Lung (tissue), 12 donors: ENCODE data around the gene MSANTD3. TPM values are rescaled to one million over a fixed set of nuclear protein-coding genes. Genes with fewer than 3 reads are reported as not detected.

Source experiments
- ATAC-seq: fragments of 200-7000 bp; cut with Tn5 transposase; one replicate; pipeline ENCODE4 v1.9.1; 2020; ENCODE audit warnings: moderate number of reproducible peaks; ENCODE audit not compliant: insufficient read depth, low FRiP score
- DNase-seq, 3 donors: peaks; one replicate each; pipeline ENCODE4 v3.0.0-alpha.2; 2013 to 2017
- H3K27ac ChIP-seq, 2 donors: one replicate each; pipeline ENCODE4 v1.5.1; 2013; ENCODE audit warnings: mild to moderate bottlenecking in 2 of 2, moderate library complexity in 2 of 2, control low read depth in 1 of 2, inconsistent platforms in 1 of 2, low read depth in 1 of 2, low read length in 1 of 2
- H3K27me3 ChIP-seq, 3 donors: one replicate each; pipeline ENCODE4 v1.5.1; 2013; ENCODE audit warnings: low read length in 2 of 3; ENCODE audit not compliant: control insufficient read depth in 3 of 3, insufficient read depth in 3 of 3
- H3K36me3 ChIP-seq, 4 donors: one replicate each; pipeline ENCODE4 v1.5.1; 2013; ENCODE audit warnings: low read length in 4 of 4, mild to moderate bottlenecking in 1 of 4, moderate library complexity in 1 of 4; ENCODE audit not compliant: control insufficient read depth in 4 of 4, insufficient read depth in 4 of 4
- H3K4me1 ChIP-seq, 5 donors: one replicate each; pipeline ENCODE4 v1.5.1; 2013; ENCODE audit warnings: low read length in 5 of 5, mild to moderate bottlenecking in 2 of 5, moderate library complexity in 1 of 5; ENCODE audit not compliant: control insufficient read depth in 5 of 5, insufficient read depth in 5 of 5
- H3K4me3 ChIP-seq: one replicate; pipeline ENCODE4 v1.5.1; 2013; ENCODE audit warnings: mild to moderate bottlenecking, control low read depth, moderate library complexity
- H3K9ac ChIP-seq, 2 donors: one replicate each; pipeline ENCODE4 v1.5.1; 2013; ENCODE audit warnings: low read length in 2 of 2, control low read depth in 1 of 2; ENCODE audit not compliant: insufficient read depth in 1 of 2
- H3K9me3 ChIP-seq, 4 donors: one replicate each; pipeline ENCODE4 v1.5.1; 2013; ENCODE audit warnings: low read length in 3 of 4, mild to moderate bottlenecking in 1 of 4, moderate library complexity in 1 of 4; ENCODE audit not compliant: control insufficient read depth in 4 of 4, insufficient read depth in 3 of 4
- WGBS, 2 donors: extraction: QIAGEN DNeasy Blood & Tissue Kit; methylation state at CpG; one replicate each; pipeline ENCODE4 v1.1.7; 2013; 5-methylcytosine and 5-hydroxymethylcytosine counted together
- polyA plus RNA-seq, 2 donors: library from polyadenylated mRNA; stranded (reverse); fragments of 200-250 nt; gene quantifications; one replicate each; pipeline ENCODE4 v1.2.1, GENCODE V29; 2013
- total RNA-seq, 2 donors: library from RNA; depleted of rRNA in 1 of 2; stranded (reverse); fragments of >200 nt in 1 of 2; gene quantifications; one replicate each; pipeline ENCODE4 v1.2.1, GENCODE V29; 2014 to 2021
- TF ChIP-seq, protein P1 (sequence below): IDR thresholded peaks from 2 replicates; pipeline ENCODE4 v1.5.1; 2012; ENCODE audit warnings: mild to moderate bottlenecking; ENCODE audit errors: control extremely low read depth, extremely low read depth
- donor health status: control.
- donor health status: control.
- donor health status: Bipolar disorder and iron deficiency.
- donor health status: healthy.
- donor health status: DM: yes; HTN: yes; CAD: no.

The MSANTD3 gene
- total and polyA plus RNA-seq, 4 donors = 17.5 to 23.8 (median 17.8) TPM

DNA sequence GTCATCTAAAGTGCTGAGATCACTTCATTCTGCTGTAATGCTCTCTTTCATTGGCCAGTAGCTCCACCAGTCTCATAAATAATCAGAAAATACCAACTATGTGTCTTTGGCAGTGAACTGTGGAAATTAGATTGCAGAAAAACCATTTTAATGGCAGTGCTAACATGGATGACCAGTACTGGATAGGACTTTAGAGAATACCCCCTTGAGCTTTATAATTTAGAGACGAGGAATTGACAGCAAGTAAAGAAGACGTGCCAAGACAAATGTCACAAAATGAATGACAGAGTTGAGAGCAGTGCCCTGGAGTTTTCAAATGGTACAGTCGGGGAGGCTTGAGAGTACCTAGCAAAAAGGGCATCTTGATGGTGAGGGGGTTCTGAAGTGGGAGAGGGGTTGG is 5.8 kb downstream of the MSANTD3 start:
- ATAC-seq (no peak), DNase-seq (no peak)
- TF ChIP-seq, protein P1, sequence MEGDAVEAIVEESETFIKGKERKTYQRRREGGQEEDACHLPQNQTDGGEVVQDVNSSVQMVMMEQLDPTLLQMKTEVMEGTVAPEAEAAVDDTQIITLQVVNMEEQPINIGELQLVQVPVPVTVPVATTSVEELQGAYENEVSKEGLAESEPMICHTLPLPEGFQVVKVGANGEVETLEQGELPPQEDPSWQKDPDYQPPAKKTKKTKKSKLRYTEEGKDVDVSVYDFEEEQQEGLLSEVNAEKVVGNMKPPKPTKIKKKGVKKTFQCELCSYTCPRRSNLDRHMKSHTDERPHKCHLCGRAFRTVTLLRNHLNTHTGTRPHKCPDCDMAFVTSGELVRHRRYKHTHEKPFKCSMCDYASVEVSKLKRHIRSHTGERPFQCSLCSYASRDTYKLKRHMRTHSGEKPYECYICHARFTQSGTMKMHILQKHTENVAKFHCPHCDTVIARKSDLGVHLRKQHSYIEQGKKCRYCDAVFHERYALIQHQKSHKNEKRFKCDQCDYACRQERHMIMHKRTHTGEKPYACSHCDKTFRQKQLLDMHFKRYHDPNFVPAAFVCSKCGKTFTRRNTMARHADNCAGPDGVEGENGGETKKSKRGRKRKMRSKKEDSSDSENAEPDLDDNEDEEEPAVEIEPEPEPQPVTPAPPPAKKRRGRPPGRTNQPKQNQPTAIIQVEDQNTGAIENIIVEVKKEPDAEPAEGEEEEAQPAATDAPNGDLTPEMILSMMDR = no peak
- Histone ChIP-seq H3K4me3 (no peak overlapping the region), H3K9ac (no peak overlapping the region), H3K27ac (no peak overlapping the region), H3K27me3 (no peaks in the 10 kb centered on the region), H3K4me1 (peaks cover 0 to 15% (median 9%) of the 10 kb centered on the region in 5 donors), H3K36me3 (no peaks in the 10 kb centered on the region), H3K9me3 (peaks cover 0 to 1% (median 0%) of the 10 kb centered on the region in 4 donors)
- 92 to 95% methylated on average over 3 of the region's 3 CpGs for WGBS, 2 donors

DNA sequence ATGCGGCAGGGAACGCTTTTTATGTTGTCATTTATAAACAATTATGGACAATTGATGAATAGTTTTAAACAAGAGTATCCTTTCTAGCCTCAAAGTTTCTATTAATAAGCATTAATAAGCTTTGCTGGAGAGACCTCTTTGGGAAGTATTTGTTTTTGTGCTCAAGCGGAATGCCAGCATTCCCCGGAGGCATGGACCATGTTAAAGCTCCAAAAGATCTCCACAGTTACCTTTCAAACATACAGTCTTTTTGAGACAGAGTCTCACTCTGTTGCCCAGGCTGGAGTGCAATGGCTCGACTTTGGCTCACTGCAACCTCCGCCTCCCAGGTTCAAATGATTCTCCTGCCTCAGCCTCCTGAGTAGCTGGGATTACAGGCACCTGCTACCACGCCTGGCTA is 9.6 kb downstream of the MSANTD3 start:
- no peak overlapping the region for H3K9ac ChIP-seq
- DNase-seq (no peak), ATAC-seq (no peak)
- H3K36me3 ChIP-seq = no peaks in the 10 kb centered on the region
- no peaks in the 10 kb centered on the region for H3K27me3 ChIP-seq
- WGBS, 2 donors = 75 to 84% methylated on average over 7 of the region's 7 CpGs
- no peak overlapping the region for H3K4me3 ChIP-seq
- H3K27ac ChIP-seq = no peak overlapping the region
- H3K9me3 ChIP-seq = no peaks in the 10 kb centered on the region
- H3K4me1 ChIP-seq = peaks cover 0 to 3% (median 0%) of the 10 kb centered on the region in 5 donors
- TF ChIP-seq, protein P1 = no peak

DNA sequence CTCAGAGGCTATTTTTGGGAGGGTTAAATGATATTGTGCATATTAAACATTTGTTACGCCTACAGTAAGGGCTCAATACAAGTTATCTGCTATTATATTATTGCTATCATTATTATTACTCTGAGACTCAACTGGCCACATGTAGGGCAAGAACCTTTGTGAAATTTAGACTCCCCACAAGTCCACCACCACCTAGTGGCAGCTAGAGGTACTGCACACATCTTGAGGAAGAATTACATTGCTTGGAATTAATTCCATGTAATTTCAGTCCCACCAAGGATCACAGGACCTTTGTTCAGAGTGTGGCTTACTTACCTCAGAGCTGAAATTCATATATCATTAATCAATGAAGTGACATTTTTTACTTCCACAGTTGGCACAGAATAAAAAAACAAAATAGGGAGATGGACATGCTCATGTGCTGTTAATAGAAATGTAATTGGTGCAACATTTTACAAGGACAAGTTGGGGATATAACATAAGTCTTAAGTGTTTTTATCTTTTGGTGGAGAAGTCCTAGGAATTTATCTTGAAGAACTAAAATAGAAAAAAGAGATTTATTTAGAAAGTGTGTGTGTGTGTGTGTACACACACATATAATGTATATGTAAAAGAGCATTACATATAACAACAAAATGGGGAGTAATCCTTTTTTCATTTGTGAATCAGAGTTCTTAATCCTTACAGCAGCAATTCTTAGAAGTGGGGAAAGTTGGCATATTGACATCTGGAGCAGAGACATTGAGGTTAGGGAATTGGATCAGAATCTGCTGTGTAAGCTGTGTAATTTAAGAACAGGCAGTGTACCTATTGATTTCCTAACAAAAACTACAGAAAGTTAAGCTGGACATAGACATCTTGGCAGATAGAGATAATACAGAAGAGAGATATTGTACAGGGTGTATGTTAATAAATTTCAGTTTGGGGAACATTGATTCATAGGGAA is 11.2 kb downstream of the MSANTD3 start:
- DNase-seq (peak; percentile 63 to 76 (median 73)), ATAC-seq (peak; percentile 62)
- H3K27me3 ChIP-seq = no peaks in the 10 kb centered on the region
- TF ChIP-seq, protein P1 = peak; percentile 86
- H3K9me3 ChIP-seq = no peaks in the 10 kb centered on the region
- no peak overlapping the region for H3K27ac ChIP-seq
- H3K4me3 ChIP-seq = no peak overlapping the region
- no peak overlapping the region for H3K9ac ChIP-seq
- WGBS, 2 donors = 83 to 89% methylated on average over 1 of the region's 1 CpG
- peaks cover 0 to 2% (median 0%) of the 10 kb centered on the region in 4 donors for H3K36me3 ChIP-seq
- H3K4me1 ChIP-seq = no peaks in the 10 kb centered on the region
